ENCODE data around the gene ZMAT2.
"Not testable (repeated sequence)": the region's sequence is repeated elsewhere in the genome, so short reads cannot be mapped to it uniquely, and the experiment has no call there.

Gene ZMAT2

GRCh38 chr5:140710899-140711552 is 10.8 kb downstream of the ZMAT2 start:
- peak; percentile 99 for DNase-seq

- no peak for DNase-seq
Measured at GRCh38 chr5:140711794-140712193, 11.5 kb downstream of the ZMAT2 start.

GRCh38 chr5:140713562-140714094 is 13.4 kb downstream of the ZMAT2 start:
- no peak for DNase-seq

- not testable (repeated sequence) for DNase-seq
Measured at GRCh38 chr5:140716238-140716637, 16.0 kb downstream of the ZMAT2 start.

DNA sequence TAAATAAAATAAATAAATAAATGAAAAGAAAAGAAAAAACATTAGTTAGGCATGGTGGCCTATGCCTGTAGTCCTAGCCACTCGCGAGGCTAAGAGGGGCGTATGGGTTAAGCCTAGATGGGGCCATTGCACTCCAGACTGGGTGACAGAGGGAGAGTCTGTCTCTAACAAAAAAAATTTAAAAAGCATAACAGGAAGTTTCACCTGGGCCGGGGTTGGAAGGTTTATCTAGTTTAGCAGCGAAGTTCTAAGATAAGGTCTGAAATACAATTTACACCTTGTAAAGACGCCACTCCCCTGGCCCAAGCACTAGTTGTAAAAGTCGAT is 18.0 kb downstream of the ZMAT2 start:
- no peak for DNase-seq

DNA sequence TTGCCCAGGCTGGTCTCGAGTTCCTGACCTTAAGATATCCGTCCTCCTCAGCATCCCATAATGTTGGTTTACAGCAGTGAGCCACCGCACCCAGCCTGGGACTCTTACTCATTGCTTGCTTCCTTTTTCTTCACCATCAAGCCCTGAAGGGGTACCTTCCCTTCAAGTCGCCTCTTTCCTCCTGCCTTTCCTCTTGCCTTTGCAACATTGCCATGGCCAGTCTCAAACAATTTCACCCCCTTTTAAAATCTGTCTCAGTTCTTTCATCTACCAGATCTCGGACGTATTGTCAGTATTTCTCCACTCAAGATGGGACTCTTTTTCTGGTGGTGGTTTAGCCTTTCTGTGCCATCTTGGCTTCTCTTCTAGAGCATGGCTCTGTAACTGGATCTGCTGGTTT is 20.5 kb downstream of the ZMAT2 start:
- DNase-seq, result peak; percentile 46

GRCh38 chr5:140721395-140721794 is 21.1 kb downstream of the ZMAT2 start:
- not testable (repeated sequence) for DNase-seq

- DNase-seq, result peak; percentile 80
Measured at GRCh38 chr5:140725799-140726471, 25.7 kb downstream of the ZMAT2 start.

DNA sequence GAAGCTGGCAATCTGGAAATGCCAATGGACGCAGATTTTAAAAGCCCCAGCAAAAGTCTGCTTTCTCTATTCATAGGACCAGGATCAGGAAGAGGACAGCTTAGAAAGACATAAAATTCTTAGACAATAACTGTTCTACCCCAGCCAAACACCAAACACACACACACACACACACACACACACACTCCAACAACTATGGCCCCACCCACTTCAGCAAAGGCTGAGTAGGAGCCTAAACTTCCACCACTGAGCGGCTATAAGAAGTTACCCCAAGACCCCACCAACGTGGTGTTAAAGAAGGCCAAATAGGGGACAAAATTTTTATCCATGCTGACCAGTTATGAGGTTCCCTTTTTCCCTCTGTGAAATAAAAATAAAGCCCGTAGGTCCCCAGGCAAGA is 32.9 kb downstream of the ZMAT2 start:
- DNase-seq, result no peak

DNA sequence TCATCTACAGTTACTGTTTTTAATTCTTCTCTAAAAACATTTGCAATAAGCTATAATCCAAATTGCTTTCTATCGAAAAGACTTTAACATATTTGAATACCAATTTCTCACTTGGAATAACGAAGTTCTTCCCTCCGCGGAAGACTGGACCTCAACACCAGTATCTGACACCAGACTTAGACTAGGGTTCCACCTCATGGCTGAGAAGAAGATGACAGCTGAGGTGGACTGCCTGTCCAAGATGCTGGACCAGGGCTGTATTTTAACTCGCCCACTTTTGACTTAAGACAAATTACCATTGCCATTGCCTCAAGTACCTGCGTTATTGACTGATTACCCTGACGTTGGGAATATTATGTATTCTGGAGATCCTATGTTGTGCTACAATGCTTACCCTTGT is 34.1 kb downstream of the ZMAT2 start:
- no peak for DNase-seq

GRCh38 chr5:140737486-140737885 is 37.2 kb downstream of the ZMAT2 start:
- DNase-seq, result no peak

- DNase-seq, result no peak
Measured at GRCh38 chr5:140741967-140742366, 41.7 kb downstream of the ZMAT2 start.

DNA sequence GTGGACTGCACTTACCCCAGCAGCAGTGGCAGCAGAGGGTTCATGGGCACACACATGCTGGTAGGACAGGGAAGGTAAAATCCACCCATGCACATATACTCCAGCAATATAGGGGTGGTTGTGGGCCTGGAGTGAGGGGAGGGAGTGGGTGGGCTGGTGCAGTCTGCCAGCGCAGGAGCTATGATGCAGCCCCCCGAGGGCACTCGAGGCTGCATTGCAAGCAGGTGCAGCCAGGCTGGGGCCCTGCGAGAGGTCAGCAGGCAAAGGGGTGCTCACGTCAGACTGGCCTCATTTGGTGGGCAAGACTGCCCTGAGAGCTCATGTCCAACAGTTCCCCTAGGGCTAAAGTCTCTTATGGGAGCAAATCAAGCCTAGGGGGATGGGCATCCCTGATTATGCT is 53.3 kb downstream of the ZMAT2 start:
- no peak for DNase-seq

Measured in MV-4-11 (cell line).